ENCODE results near the gene FAM13B.
A peak's percentile ranks its signal among the peaks of the same experiment; 100 is the strongest.

Gene FAM13B

DNA sequence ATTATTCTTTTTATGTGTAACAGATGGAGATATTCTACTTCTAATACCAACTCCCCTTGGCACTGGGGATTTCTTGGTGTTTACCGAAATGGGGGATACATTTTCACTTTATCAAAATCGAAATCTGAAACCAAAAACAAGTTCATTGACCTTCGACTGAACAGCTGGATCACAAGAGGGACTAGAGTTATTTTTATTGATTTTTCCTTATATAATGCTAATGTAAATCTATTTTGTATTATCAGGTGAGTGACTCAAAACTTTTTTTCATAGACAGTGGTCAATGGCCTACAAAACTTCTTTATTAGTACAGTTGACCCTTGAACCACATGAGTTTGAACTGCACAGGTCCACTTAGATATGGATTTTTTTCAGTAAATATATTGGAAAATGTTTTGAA lies 133.4 kb downstream of the FAM13B start:
- DNase-seq (ENCODE audit: low spot score) = no peak

- DNase-seq (ENCODE audit: low spot score) = no peak
Measured at GRCh38 chr5:137896560-137896959, 136.3 kb downstream of the FAM13B start.

DNA sequence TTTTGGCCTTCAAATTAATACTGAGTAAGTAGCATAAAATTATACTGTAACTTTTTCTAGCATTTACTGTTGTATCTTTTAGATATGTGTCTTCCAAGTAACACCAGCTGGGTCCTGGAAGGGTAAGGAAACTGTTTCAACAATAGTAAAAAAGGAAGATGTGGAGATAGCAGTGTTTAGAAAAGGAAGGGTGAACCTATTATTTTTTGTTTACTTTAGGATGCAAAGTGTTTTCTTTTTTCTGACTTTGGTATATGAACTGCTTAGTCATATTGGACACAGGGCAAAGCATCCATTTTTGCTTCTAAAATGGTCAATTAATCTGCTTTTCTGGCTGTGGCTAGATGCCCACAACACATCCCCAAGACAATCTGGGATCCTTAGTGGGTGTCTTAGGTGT lies 138.3 kb downstream of the FAM13B start:
- no peak for DNase-seq (ENCODE audit: low spot score)

- no peak for DNase-seq (ENCODE audit: low spot score)
Measured at GRCh38 chr5:137891849-137892248, 141.0 kb downstream of the FAM13B start.

DNA sequence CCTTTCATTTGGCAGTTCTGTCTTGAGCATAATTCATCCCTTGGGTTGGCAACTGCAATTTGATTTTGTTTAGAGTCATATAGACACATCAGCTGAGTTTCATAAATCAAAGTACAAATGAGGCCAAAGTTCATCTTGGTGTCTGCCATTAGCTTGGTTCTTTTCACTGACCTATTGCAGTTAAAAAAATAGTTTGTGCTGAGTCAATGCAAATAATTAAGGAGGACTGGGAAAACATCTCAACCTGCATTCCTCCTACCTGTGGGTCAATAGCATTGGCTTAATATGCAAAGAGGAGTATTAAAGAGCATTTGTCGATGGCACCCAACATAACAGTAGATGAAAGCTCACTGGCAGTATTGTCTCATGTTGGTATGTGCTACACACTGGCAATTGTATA lies 142.0 kb downstream of the FAM13B start:
- peak; percentile 12 for DNase-seq (ENCODE audit: low spot score)

- DNase-seq (ENCODE audit: low spot score) = no peak
Measured at GRCh38 chr5:137888863-137889759, 143.8 kb downstream of the FAM13B start, which contains the start of gene PKD2L2. Gene PKD2L2, plus strand, starts transcription at chr5:137889457. Its CDS starts 35 bp downstream, at chr5:137889492.

- DNase-seq (ENCODE audit: low spot score) = no peak
Measured at GRCh38 chr5:137888466-137888862, 144.4 kb downstream of the FAM13B start.
